CD1c-positive myeloid dendritic cell (primary cell): ENCODE measurements around the gene ABL1.
"Not testable (repeated sequence)": the region's sequence is repeated elsewhere in the genome, so short reads cannot be mapped to it uniquely, and the experiment has no call there.

ENCODE experiments used
- DNase-seq: peaks from one replicate; pipeline ENCODE4 v3.0.0-alpha.2; 2016; ENCODE audit errors: extremely low spot score

The ABL1 gene

GRCh38 chr9:130825351-130825651 lies 9.8 kb upstream of the ABL1 start:
- DNase-seq: no peak

GRCh38 chr9:130825809-130826208 lies 9.2 kb upstream of the ABL1 start:
- DNase-seq: no peak

DNA sequence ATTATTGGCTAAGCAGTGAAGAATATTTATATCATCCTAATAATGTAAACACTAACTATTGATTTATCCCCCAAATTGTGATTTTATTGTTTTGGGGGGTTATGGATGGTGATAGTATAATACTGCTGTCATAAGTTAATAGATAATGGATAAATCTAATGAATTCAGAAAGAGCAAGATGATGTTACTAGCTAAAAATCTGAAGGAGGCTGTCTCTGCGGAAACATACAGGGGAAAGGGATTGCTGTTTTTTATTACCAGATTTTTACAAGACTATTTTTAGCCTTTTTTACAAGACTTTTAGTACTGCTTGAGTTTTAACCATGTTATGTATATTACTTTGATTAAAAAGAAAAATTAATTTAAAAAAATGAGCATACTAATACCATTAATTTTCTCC lies 5.3 kb upstream of the ABL1 start:
- no peak for DNase-seq

- DNase-seq: no peak
Measured at GRCh38 chr9:130830231-130830760, 4.8 kb upstream of the ABL1 start.

- no peak for DNase-seq
Measured at GRCh38 chr9:130831077-130831476, 4.0 kb upstream of the ABL1 start.

GRCh38 chr9:130833031-130833990 lies 1.7 kb upstream of the ABL1 start:
- no peak for DNase-seq

- peak; percentile 11 for DNase-seq
Measured at GRCh38 chr9:130835441-130836298, 616 bp downstream of the ABL1 start.

- DNase-seq: no peak
Measured at GRCh38 chr9:130837002-130837511, 2.0 kb downstream of the ABL1 start.

GRCh38 chr9:130837643-130838042 lies 2.6 kb downstream of the ABL1 start:
- DNase-seq: no peak

DNA sequence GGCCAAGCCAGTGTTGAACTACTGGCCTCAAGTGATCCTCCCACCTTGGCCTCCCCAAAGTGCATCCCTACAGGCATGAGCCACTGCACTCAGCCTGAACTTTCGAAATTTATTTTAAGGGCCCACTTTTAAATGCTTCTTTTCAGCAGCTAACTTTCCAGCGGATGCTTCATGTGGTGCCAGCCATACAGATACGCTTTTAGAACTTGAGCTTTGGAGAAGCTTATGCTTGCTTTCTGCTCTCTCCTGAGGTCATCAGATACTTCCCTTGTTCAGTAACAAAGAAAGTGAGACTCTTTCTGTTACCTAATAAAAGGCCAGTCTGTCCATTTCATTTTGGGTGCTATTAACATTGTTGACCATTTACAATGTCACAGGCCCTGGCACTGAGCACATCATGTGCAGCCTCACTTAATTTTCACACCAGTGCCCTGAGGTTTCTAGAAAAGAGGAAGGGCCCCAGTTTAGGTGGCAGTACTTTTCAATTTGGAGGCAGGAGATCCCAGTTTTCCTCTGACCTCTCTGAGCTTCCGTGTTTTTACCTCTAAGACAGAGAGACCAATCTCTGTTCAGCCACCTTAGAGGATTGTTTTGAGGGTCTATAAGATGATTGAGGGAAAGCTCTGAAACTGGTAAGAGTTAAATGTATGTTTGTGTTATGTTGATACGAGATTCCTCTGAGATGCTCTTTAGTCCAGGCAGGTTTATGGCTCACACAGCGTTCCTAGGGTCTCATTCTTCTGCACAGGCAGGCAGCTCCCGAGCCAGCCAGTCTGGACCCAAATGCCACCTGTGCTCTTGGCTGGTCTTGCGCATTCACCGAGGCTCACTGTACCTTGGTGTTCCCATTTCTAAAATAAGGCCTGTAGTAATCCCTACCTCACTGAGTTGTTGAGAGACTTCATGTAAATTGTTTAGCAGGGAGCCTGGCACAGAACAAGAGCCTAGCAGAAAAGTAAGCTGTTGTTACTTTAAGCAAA lies 4.4 kb downstream of the ABL1 start:
- DNase-seq: no peak

- no peak for DNase-seq
Measured at GRCh38 chr9:130842545-130842944, 7.5 kb downstream of the ABL1 start.

GRCh38 chr9:130843049-130843908 lies 8.2 kb downstream of the ABL1 start:
- no peak for DNase-seq

DNA sequence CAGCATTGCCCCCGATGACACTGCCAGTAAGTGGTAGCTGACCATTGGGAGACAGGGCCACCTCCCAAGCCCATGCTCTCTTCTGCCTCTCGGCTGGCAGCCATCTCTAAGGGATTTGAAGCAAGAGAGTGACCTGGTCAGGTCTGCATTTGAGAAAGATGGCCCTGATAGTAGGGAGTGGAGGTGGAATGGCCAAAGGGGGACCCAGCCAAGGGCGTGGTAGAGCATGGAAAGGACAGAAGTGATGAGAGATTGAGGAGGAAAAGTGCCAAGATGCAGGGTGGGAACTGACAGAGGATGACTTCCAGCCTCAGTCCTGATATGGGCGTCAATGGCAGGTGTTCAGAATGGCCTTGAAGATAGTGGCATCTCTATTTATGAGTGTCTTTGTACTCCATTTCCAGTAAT lies 9.0 kb downstream of the ABL1 start:
- DNase-seq: no peak

- DNase-seq: no peak
Measured at GRCh38 chr9:130845254-130845653, 10.2 kb downstream of the ABL1 start.

- DNase-seq: no peak
Measured at GRCh38 chr9:130845901-130846481, 10.9 kb downstream of the ABL1 start.

- DNase-seq: no peak
Measured at GRCh38 chr9:130846487-130847305, 11.6 kb downstream of the ABL1 start.

DNA sequence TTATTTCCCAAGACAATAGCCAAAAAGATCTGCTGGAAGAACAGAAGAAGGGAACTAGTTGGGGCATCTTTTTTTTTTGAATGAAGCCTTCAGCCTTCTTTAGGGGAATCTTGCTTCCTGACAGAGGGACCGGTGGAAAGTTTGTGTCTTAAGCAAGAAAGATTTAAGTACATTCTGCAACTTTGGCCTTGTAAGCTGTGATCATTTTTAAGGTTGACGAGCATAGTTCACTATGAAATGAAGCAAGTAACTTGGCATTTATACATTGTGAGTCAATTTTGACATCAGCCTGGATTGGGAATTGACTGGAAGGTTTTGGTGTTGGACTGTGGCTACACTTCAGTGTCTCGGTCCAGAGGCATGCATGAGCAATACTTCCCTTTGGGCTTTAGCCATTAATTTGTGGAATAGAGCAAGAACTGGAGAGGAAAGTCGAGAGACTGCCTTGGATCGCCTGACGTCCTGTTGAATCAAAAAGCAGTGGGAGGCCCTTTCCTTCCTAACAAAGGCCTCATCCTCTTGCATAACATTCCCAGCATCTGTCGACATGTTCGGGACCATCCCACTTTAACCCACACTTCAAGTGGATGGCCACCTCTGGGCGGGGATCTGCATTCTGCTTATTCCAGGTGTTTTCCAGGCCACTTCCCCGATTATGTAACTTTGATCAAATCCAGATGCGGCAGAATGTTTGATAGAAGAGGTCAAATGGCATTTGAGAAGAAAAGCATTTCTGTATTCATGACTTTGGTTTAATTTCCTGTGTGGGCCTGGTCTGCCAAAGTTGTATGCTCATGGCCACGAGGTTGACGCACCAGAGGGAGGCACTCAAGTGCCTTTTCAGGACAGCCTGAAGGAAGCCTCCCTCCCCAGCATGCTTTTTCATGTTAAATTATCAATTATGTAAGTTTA lies 12.5 kb downstream of the ABL1 start:
- peak; percentile 13 for DNase-seq

DNA sequence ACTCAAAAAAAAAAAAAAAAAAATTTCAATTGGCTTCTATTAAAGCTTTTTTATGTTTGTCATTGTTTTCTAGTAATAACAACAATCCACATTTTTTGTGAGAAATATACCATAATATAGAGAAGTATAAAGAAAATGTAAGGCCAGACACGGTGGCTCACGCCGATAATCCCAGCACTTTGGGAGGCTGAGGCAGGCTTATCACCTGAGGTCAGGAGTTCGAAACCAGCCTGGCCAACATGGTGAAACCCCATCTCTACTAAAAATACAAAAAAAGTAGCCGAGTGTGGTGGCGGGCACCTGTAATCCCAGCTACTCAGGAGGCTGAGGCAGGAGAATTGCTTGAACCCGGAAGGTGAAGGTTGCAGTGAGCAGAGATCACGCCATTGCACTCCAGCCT lies 13.5 kb downstream of the ABL1 start:
- DNase-seq: not testable (repeated sequence)
